Effector CD8-positive, alpha-beta T cell (primary cell): ENCODE data around the gene OR4D1.
"Not testable (repeated sequence)": the region's sequence is repeated elsewhere in the genome, so short reads cannot be mapped to it uniquely, and the experiment has no call there.

ENCODE experiments used
- DNase-seq: peaks from one replicate; lab custom pipeline; 2025; lab: John Stamatoyannopoulos, UW
- total RNA-seq, 4 experiments: gene quantifications; one replicate each; lab custom pipeline; 2026; lab: John Stamatoyannopoulos, UW

Gene OR4D1
- 0 to 1.1 (median 0.61) reads per million in 4 experiments for total RNA-seq

DNA sequence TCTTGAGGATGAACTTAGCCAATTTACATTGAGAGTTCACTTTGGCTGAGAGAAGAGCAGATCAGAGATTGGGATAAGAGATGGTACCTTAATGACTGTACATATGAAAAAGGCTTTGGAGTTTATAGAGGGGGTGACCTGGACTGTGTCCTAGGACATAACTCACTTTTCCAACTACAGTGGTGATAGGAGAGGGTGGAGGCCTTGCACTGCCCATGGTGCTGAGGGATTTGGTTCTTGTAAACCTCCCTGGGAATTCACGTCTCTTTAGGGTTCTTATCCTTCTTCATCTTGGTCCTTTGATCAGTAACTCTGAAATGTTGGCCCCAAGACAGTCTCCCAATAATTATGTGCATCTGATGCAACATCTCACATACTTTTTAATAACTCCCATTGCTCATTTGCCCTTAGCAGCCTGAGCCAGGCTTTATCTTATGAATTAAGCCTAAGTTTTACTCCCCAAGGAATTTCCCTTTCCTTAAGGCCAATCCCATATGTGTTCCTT is at the start of gene OR4D1:
Gene OR4D1, plus strand, starts transcription at position 455 of the 505 bp plus-strand sequence. CDS start 6,770 bp downstream, outside the sequence.
- DNase-seq: no peak

DNA sequence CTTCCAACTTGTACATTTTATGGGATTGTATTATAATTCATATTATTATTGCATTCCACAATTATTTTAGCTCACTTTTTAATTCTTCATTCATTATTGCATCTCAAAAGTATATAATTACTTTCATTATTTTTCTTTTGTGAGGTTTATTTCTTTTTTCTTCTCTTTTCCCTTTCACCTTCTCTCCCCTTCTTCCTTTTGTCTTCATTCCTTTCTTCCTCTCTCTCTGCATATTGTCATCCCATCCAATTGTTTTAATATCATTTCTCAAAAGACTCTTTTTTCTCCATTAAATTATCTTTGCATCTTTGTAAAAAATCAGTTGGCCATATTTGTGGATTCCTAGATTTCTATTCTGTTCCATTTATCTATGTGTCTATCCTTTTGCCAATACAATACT is 47.7 kb upstream of the OR4D1 start:
- no peak for DNase-seq

DNA sequence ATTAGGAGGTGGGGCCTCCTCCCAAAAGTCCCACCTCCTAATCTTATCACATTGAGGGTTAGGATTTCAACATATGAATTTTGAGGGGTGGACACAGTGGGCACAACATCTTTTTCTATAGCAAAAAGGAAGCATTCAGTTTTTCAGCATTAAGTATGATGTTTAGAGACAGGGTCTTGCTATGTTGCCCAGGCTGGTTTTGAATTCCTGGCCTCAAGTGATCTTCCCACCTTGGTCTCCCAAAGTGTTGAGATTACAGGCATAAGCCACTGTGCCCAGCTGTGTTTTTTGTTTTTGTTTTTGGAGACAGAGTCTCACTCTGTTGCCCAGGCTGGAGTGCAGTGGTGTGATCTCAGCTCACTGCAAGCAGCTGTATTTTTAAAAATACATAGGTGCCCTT is 46.3 kb upstream of the OR4D1 start:
- not testable (repeated sequence) for DNase-seq

DNA sequence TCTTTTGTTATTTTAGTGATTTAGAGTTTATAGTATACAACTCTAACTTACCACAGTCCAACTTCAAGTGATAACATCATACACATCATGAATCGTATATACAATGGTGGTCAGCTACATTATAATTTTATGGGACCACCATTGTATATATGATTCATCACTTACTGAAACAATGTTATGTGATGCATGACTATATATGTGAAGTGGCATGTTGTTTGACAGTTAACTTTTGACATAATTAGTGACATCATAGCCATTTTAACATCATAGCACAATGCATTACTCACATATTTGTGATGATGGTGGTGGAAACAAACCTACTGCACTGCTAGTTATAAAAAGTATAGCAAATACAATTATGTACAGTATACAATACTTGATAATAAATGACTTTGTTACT is 43.1 kb upstream of the OR4D1 start:
- no peak for DNase-seq

DNA sequence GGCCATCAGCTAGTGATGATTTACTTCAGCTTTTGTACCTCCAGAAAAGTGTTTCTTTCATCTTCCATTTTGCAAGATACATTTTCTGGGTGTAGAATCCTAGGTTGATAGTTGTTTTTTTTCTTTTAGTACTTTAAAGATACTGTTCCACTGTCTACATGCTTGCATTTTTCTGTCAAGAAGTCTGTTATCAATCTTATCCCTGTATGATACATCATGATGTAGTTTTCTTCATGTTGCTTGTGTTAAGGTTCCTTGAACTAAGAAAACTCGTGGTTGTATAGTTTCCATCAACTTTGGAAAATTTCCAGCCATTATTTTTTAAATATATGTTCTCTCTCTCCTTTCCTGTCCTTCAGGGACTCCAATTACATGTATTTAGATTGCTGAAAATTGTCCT is 40.9 kb upstream of the OR4D1 start:
- no peak for DNase-seq

DNA sequence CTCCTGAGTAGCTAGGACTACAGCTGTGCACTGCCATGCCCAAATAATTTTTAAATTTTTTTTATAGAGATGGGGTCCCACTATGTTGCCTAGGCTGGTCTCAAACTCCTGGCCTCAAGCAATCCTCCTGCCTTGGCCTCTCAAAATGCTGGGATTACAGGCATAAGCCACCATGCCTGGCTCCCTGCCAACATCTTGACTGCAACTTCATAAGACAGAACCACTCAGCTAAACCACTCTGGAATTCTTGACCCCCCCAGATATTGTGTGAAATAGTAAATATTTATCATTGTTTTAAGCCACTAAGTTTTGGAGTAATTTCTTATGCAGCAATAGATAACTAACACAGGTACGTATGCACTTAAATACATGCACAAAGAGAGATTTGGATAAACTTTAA is 39.0 kb upstream of the OR4D1 start:
- DNase-seq: no peak

DNA sequence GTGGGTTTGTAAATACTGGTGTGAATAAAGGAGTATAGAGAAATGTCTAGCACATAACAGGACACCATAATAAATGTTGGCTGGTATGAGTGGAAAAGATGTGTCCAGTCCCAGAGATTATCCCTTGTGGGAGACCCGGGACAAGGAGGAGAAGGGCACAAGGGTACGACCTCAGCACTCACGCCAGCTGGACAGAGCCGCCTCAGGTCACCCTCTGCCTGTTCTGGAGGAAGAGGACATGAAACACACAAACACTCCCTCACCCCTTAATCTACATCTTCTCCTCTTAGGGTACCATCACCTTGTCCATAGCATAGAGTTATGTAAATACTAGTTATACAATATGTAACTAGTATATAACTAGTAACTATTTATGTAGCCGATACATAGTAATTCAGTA is 38.2 kb upstream of the OR4D1 start:
- DNase-seq: no peak

DNA sequence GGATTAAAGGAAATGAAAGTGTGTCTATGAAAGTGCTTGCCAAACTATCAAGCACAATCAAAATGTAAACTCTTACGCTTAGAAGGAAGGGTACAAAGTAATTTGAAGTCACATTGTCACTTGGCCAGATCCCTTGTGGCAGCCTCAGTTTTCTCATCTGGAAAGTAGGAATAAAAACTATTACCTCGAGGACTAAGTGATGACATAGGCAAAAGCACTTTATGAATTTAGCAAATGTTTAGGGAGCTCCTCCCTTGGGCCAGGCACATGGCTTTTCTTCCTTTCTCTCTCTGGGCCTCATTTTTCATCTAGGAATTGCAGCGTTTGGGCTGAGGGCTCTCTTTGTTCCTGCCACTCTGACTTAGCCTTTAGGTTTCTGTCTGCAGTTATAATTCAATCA is 36.5 kb upstream of the OR4D1 start:
- no peak for DNase-seq

DNA sequence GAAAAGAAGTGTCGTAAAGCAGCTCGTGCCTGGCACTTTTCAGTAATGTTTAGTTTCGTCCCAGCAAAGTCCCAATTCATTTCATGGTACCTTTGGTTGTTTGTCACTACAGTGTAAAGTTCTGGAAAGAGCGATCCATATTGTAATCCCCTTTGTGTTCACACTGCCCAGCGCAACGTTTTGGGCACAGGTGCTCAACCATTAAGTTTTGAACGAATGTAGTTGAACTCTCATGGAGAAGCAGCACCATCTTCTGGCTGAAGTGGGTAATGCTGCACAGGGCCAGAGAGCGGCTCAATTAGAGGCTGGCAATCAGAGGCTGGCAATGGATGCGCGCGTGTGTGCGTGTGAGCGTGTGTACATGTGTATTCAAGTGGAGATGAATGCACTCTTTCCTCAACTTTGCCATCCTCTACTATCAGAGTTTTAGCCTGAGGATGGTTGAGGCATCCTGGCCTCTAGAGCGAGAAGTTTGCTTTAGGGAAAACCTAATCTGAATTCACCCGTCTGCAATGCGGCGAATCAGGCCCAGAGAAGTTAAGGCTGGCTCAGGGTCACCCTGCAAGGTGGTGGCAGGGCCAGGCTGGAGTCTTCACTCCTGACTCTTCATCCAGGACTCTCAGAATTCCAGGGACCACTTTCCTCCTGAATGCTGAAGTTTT is 35.1 kb upstream of the OR4D1 start:
- peak; percentile 75 for DNase-seq

DNA sequence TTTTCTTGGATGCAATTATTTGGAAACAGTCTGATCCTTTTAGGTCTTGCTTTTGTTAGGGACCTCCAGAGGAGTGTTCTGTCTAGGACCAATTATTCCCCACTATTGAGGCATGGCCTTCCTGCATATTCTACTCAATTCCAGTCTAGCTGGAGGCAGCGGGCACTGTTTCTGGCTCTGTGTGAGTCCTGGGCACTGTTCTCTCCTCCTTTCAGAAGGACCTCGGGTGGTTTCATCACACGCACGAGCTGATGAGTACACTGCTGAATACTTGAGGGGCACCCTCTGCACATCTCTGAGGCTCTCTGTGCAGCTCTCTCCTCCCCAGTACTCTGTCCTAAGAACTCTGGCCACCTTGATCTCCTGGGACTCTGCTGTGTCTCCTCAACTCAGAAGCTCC is 34.2 kb upstream of the OR4D1 start:
- DNase-seq: no peak

DNA sequence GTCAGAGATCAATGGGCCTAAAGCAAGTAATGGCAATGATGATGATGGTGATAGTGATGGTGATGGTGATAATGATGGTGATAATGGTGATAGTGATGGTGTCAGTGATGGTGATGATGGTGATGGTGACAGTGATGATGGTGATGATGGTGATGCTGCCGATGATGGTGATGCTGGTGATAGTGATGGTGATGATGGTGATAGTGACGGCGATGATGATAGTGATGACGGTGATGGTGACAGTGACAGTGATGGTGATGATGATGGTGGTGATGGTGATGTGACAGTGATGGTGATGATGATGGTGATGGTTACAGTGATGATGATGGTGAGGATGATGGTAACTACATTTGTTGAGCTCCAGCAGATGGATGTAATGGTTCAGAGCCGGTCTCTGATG is 30.8 kb upstream of the OR4D1 start:
- no peak for DNase-seq

DNA sequence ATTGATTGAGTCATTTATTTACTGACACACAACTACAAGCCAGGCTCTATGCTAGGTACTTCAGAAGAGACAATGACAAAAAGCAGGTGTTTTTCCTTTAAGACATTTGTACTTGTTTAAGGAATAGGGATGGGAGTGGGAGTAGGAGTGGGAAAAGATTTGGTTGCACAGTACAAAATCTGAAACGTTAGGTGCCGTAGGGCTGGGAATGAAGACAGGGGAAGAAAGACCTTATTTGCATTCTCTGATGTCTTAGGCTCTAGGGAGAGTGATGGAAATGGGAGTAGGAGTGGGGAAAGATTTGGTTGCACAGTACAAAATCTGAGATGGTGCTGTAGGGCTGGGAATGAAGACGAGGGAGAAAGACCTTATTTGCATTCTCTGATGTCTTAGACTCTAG is 28.7 kb upstream of the OR4D1 start:
- DNase-seq: no peak

DNA sequence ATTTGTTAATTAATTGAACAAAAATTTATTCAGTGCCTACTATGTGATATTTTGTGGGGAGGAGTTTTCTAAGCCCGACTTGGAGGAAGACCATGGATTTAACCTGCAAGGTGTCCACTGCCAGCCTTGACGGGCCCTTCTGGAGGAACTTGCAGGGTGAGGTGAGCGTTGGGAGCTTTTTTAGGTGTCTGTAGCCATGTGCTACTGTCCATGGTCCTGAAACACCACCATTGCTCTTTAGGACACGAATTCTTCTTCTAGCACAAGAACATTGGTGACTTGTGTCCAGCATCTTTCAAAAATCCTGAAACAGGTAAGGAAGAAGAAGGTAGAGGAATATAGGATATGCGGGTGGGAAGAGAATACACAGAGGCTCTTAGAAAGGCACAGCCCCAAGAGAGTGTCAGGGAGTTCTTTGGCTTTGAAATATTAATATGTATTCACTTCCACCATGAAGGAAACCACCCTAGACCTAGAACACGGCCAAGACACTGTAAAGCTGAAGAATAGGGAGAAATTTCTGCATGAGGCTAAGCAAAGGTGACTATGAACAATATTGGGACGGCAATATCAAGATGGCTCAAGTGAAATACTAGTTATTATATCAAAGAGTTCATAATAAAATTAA is 27.9 kb upstream of the OR4D1 start:
- DNase-seq: peak; percentile 17

DNA sequence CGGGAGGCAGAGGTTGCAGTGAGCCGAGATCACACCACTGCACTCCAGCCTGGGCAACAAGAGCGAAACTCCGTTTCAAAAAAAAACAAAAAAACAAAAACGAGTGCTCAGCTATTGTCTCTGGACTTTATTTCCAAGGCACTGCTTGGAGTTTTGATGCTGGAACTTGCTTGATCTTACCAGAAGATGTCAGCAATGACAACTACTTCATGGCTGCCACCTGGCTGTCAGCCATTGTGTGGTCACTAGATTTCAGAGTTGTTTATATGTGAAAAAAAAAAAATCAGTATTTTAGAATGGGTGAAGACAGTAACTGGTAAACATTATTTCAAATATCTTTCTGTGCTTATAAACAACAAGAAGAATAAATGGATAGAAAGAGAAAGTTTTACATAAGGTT is 26.3 kb upstream of the OR4D1 start:
- no peak for DNase-seq

DNA sequence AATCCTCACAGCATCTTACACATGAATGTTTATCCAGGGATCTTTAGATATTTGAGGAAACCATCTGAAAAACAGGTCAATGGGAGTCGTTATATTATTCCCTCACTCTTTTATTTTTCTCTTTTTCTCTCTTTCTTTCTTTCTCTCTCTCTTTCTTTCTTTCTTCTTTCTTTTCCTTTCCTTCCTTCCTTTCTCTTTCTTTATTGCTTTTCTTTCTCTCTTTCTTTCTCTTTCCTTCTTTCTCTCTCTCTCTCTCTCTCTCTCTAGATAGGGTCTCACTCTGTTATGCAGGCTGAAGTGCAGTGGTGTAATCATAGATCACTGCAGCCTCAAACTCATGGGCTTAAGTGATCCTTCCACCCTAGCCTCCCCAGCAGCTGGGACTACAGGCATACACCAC is 20.3 kb upstream of the OR4D1 start:
- DNase-seq: no peak

DNA sequence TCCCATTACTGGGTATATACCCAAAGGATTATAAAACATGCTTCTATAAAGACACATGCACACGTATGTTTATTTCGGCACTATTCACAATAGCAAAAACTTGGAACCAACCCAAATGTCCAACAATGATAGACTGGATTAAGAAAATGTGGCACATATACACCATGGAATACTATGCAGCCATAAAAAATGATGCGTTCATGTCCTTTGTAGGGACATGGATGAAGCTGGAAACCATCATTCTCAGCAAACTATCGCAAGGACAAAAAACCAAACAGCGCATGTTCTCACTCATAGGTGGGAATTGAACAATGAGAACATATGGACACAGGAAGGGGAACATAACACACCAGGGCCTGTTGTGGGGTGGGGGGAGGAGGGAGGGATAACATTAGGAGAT is 15.5 kb upstream of the OR4D1 start:
- not testable (repeated sequence) for DNase-seq

DNA sequence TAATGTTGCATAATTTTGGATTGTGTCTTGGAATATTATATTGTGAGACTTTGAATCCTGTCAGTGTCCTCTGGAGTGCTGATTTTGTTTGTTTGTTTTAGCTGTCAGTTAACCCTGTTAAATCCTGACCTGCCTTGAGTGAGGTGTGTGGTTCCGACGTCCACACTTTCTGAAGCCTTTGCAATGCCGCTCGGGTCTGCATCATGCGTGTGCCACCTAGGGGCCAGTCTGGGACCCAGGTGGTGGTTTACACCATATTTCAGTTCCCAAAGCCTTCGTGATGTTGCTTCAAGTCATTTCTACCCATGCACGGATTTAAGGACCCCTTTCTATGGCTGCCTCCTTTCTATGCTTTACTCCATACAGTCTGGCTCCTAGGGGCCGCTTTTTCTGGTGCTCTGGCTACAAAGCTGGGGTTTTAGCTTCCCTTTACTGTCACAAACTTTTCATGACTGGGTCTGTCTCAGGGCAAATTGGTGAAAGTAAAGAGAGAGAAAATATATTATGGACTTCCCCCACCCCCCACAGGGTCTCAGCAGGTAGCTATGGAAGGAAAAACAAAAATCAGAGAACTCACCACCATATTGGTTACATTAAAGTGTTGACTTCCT is 11.4 kb upstream of the OR4D1 start:
- no peak for DNase-seq

DNA sequence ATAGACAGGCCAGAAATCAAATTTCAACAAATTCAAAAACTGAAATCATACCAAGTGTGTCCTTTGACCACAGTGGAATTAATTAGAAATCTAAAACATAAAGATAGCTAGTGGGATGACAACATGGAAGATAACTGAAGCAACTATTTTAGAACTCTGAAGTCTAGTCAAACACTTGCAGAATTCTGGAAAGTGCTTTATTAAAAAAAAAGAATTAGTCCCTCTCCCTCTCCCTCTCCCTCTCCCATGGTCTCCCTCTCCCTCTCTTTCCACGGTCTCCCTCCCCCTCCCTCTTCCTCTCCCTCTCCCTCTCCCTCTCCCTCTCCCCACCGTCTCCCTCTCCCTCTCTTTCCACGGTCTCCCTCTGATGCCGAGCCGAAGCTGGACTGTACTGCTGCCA is 6.7 kb upstream of the OR4D1 start:
- no peak for DNase-seq

DNA sequence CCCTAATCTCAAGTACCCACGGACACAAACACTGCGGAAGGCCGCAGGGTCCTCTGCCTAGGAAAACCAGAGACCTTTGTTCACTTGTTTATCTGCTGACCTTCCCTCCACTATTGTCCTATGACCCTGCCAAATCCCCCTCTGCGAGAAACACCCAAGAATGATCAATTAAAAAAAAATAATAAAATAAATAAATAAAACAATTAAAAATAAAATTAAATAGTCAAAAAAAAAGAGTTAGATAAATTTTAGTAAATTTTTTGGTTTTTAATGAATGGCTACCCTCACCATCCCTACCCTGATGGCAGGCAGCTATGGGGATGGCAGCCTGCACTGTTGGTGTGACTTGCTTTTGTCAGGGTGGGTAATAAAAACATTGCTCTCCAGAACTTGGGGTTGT is 4.8 kb upstream of the OR4D1 start:
- DNase-seq: not testable (repeated sequence)

DNA sequence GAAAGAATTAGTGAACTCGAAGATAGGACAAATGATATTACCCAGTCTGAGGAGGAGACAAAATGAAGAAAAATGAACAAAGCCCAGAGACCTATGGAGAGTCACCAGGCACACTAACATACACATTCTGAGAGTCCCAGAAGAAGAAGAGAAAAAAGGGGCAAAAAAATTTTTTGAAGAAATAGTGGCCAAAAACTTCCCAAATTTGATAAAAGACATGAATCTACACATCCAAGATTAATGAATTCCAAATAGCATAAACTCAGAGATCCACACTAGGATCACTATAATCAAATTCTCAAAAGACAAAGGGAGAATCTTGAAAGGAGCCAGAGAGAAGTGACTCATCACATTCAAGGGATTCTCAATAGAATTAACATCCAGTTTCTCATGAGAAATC is 3.4 kb upstream of the OR4D1 start:
- DNase-seq: no peak

DNA sequence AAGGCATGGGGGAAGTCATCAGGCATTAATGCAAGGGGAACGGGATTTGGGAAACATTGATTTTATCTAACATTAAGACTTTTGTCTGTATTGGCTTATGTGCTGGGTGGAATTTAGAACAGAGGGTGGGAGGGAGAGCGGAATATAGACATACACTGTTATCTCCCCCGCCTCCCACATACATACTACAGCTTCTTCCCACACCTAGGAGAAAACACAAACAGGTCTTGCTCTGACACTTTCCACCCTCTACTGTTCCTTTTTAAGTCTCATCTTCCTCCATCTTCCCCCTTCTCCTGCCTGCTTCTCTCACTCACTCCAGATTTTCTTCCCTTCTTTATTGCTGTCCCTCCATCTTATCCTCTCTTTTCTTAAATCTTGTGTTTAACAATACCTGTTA is 425 bp downstream of the OR4D1 start:
- DNase-seq: no peak

DNA sequence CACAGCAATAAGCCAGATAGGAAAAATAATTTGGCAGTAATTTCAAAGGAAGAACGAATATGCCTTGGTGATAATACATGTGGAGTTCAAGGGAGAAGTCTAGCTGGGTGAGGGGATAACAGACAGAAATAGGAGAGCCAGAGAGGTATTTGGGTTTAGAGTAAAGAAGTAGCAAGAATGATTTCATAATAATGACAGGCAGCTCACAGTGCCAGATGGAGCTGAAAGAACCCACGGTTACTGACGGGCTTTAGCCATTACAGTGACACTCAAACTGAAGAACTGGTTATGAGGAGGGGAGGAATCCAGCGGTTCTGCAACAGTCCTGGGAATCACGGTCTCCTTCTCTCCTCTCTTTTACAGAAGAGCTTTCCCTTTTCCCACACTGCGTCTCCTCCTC is 2.2 kb downstream of the OR4D1 start:
- DNase-seq: no peak

DNA sequence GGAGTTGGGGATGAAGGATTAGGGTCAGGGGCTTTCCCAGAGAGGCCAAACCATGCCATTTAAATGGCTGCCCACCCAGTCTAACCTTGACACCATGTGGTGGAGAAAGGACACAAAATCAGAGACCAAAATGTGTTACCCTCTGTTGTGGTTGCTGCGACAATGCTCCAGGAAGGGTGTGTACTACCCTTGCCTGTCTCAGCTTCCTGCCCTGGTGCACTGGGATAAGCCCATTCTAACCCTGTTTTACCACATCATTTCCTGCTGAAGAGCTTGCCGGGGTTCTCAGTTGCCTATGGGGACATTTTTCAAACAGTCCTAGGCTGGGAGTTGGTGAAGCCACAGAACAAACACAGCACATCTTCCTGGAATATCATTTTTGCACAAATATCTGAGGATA is 4.9 kb downstream of the OR4D1 start:
- DNase-seq: peak; percentile 16
